Activated naive CD4-positive, alpha-beta T cell treated with Interleukin-2 at 50 U/mL for 16 hours (primary cell): ENCODE measurements around the gene CNOT3.

ENCODE experiments used
- DNase-seq: peaks from one replicate; pipeline ENCODE4 v3.0.0-alpha.2; 2020

CNOT3 gene

GRCh38 chr19:54123682-54124081, 13.9 kb upstream of the CNOT3 start:
- no peak for DNase-seq

DNA sequence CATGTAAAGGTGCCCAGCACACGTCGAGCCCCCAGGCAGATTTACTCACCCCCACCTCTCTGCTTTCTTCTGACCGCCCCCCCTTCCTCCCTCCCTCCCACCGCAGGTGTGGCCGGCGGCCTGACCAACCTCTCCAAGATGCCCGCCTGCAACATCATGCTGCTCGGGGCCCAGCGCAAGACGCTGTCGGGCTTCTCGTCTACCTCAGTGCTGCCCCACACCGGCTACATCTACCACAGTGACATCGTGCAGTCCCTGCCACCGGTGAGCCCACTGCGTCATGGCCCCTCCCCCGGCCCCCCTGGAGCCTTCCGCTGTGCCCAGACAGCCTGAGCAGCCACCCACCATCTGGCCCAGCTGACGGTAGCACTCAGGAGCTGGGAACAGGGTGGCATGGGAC, 13.2 kb upstream of the CNOT3 start:
- DNase-seq: no peak

DNA sequence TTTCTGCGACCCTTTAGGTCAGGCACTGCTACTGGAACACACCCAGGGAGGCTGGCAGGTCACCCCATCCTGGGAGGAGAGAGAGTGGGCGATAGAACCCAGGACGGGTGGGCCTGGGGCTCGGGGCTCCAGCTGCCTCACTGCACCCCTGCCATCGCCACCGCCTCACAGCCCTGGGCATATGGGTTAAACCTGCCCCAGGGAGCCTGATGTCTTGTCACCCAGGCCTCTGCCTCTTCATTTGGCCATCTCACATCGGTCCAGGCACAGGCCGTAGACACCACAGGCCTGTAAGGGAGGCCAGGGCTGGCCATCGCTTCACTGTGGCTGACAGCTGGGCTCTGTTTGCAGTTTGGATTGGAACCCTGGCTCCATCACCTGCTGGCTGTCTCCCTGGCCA, 11.8 kb upstream of the CNOT3 start:
- no peak for DNase-seq

DNA sequence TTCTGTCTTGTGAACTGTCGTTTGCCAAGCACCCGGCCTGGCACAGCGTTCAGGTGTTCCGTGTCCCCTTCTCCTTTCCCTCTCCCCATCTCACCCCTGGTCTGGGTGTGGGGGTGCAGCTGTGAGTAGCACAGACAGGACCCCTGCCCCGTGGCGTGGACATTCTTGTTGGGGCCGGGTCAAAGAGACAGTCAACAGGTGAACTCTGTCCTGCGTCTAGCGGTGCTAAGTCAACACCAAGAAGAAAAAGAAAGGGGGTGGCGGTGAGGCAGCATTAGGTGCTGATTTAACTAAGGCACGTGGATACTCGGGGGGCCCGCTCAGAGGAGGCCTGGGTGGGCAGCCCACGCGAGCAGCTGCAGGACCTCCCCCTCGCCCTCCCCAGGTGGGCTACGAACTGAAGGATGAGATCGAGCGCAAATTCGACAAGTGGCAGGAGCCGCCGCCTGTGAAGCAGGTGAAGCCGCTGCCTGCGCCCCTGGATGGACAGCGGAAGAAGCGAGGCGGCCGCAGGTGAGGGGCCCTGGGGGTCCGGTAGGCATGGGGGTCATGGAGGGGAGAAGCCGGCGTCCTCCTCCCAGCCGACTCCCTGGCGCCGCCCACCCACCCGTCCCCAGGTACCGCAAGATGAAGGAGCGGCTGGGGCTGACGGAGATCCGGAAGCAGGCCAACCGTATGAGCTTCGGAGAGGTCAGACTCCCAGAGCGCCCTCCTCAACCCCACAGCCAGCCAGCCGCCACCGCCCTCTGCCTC, 9.7 kb upstream of the CNOT3 start:
- DNase-seq: no peak

DNA sequence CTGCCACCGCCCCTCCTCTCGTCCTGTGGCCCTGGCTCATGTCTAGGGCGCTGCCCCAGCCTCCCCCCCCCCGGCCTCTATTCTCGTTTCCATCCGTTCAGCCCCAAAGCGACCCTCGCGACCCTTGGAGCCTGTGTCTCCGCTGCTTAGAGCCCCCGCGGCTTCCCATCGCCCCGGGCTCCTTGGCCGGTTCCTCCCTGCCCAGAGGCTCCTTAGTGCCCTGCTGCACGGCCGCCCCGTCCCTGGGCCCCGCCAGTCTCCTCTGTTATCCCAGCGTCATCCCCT, 9.2 kb upstream of the CNOT3 start:
- DNase-seq: no peak

GRCh38 chr19:54128796-54129616, 8.6 kb upstream of the CNOT3 start:
- DNase-seq: no peak

- no peak for DNase-seq
These were observed 8.0 kb upstream of the CNOT3 start for GRCh38 chr19:54129617-54129996.

- no peak for DNase-seq
These were observed 4.1 kb upstream of the CNOT3 start for GRCh38 chr19:54133312-54133956.

- no peak for DNase-seq
These were observed 3.5 kb upstream of the CNOT3 start for GRCh38 chr19:54133957-54134590.

DNA sequence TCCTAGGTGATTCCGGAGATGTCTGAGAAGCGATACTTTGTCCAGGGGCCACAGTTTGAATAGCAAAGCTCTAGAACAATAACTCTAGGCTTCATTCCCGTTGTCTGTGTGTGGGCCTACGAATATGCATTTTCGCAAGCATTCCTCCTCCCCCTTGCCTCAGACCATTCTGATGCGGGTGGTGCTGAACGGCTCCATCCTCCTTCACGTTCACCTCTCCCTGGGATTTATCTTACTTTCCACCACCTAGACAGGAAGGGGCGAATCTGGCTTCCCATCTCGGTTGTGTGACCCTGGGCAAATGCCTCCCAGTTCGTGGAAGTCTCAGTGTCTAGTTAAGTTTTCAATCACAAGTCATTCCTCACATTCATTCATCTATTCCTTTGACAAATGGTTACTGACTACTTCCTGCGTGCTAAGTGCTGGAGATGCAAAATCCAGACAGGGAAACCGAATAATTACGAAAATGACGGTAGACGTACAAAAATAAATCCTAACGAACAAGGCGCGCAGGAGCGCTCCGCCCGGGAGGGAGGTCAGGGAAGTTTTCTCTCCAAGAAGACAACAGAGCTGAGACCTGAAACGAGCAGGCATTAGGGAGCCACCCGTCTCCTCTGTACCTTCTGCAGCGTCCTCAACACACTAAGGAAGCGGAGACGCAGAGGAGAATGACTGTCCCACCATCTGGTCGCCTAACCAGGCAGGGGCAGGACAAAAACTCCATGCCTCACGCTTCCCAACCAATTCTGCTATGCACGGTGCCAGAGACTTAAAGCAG, 1.3 kb upstream of the CNOT3 start:
- DNase-seq: no peak

GRCh38 chr19:54136864-54137698, 481 bp upstream of the CNOT3 start:
- DNase-seq: peak; percentile 99

GRCh38 chr19:54138489-54139256, 1.1 kb downstream of the CNOT3 start:
- DNase-seq: peak; percentile 57

- DNase-seq: no peak
These were observed 3.8 kb downstream of the CNOT3 start for GRCh38 chr19:54141356-54141755.

DNA sequence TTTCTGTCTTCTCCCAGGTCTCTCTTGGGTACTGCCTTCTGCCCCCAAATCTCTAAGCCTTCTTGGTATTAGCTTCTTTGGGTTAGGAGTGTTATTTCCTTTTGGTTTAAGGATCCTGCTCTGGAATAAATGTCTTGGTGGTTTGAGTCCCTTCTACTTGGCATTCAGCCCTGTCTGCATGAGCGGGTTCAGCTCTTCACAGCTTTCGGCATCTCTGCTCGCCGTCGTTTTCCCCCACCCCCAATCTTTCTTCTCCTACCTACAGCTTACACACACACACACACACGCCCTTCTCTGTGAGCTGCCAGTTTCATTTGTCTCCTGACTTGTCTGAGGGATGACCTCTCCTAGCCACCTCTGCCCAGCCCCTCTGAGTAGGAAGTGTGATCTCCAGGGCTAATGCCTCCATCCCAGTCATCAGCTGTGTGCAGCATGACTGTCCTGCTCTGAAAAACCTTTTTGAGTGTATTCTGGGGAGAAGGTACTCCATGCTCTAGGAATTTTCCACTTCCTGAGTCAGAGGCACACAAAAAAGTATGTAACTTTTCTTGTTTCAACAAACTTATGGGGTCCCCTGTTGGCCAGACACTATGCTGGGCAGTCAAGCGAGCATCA, 4.7 kb downstream of the CNOT3 start:
- no peak for DNase-seq

DNA sequence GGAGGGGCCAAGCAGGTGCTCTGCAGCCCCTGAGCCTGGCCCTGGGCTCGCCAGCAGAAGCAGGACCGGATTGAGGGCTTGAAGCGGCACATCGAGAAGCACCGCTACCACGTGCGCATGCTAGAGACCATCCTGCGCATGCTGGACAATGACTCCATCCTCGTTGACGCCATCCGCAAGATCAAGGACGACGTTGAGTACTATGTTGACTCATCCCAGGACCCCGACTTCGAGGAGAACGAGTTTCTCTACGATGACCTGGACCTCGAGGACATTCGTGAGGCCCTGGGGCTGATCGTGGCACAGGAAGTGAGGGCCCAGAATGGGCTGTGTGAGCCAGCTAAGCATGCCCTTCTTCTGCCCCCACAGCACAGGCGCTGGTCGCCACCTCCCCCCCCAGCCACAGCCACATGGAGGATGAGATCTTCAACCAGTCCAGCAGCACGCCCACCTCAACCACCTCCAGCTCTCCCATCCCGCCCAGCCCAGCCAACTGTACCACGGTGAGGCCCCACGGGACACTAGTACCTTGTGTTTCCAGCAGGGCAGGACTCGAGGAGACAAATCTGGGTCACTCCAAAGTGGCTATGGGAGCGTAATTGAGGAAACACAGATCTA, 8.1 kb downstream of the CNOT3 start:
- no peak for DNase-seq

- DNase-seq: no peak
These were observed 10.1 kb downstream of the CNOT3 start for GRCh38 chr19:54147676-54148075.

DNA sequence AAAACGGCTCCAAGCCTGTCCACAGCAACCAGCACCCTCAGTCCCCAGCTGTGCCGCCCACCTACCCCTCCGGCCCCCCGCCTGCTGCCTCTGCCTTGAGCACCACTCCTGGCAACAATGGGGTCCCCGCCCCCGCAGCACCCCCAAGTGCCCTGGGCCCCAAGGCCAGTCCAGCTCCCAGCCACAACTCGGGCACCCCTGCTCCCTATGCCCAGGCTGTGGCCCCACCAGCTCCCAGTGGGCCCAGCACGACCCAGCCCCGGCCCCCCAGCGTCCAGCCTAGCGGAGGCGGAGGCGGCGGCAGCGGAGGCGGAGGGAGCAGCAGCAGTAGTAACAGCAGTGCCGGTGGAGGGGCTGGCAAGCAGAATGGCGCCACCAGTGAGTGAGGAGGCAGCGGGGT, 10.6 kb downstream of the CNOT3 start:
- no peak for DNase-seq

DNA sequence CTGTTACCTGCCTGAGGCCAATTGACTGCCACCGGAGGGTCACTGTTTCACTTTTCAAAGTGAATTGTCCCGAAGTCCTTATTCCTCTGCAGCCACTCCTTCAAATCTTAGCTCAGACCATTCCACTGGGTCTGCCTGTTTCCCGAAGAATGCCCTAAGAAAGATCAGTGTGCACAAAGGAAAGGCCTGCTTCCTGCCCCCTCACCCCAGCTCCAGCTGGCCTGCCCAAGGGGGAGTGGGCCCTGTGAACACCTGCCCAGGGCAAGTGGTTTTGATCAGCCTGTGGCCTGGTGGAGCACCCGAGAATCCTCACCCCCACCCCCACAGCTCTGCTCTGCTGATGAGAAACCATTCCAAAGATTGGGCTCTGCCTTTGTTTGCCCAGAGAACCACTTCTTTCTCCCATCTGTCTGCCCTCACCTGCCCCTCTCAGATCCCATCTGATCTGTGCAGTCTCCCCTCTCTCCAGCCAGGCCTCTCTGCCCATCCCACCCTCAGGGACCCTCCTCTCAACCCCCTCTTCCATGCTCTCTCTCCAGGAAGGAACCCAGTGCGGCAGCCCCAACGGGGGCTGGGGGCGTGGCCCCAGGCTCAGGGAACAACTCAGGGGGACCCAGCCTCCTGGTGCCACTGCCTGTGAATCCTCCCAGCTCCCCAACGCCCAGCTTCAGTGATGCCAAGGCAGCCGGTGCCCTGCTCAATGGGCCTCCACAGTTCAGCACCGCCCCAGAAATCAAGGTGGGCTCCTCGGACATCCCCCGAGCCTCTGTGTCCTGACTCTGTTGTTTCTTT, 11.7 kb downstream of the CNOT3 start:
- no peak for DNase-seq

- no peak for DNase-seq
These were observed 13.9 kb downstream of the CNOT3 start for GRCh38 chr19:54151362-54152035.
